CD4-positive, alpha-beta T cell treated with Interleukin-17A for 4 hours (primary cell): ENCODE data around the gene FOXM1.

Source experiments
- DNase-seq: peaks from one replicate; pipeline ENCODE4 v3.0.0-alpha.2; 2020; ENCODE audit warnings: mixed read lengths

The FOXM1 gene

GRCh38 chr12:2835691-2836403, 41.1 kb downstream of the FOXM1 start:
- no peak for DNase-seq

DNA sequence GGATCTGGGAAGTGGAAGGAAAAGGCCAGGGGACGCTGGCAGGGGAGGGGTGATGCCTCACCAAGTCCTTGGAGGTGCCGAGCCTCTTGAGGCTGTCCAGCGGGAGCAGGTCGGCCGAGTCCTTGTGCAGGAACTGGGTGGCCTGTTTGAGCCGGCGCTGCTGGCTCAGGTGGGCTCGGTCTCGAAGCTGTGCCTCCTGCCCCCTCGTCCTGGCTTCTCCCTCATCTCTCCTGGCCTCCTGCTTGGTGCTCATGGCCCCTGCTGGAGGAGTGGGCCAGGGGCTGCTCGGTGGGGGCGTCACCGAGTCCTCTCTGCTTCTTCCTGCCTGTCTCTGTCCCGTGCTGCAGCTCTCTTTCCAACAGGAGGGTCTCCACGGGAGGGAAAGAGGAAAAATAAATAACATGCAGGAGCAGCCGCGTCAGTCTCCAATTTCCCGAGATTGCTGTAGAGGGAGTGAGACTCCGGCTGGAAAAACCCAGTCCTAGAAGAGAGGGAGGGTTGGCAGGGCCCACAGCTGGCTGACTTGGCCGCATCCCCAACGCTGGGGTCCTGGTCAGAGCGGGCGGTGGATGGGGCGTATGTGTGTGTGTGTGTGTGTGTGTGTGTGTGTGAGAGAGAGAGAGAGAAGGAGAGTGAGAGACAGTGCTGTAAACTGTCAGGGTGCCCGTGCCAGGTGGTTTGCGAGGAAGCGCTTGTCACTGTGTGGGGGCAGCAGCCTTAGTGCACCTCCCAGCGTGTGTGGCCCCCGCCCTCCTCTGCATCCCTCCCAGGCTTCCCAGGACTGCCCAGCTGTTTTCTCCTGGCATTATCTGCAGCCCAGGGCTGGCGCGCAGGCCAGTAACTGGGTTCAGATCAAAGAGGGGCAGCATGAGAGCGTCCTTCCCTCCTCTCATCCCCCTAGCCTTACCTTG, 42.1 kb downstream of the FOXM1 start, which contains the start of gene NRIP2:
NRIP2 (minus strand) TSS at position 455 of the 911 bp plus-strand sequence; CDS start at position 403, 52 bp downstream.
- DNase-seq, result no peak

- no peak for DNase-seq
These were observed 43.2 kb downstream of the FOXM1 start for GRCh38 chr12:2833810-2834209.

DNA sequence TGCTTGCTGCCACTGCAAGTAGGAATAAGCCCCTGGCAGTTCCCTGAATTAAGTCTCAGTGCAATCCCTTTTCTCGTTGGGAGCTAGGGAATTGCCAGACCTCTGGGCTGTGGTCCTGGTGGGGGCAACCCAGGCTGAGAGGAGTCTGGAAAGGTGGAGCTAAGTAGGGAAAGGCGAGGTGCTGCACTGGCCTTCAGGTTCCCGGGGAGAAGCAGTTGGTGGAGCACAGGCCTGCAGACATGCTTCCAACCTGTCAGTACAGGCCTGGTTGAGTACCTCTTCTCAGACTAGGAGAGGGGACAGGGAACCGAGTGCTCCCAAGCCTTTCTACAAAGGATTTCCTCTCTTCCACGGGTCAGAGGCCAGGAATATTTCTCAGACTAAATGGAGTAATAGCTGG, 43.6 kb downstream of the FOXM1 start:
- no peak for DNase-seq

DNA sequence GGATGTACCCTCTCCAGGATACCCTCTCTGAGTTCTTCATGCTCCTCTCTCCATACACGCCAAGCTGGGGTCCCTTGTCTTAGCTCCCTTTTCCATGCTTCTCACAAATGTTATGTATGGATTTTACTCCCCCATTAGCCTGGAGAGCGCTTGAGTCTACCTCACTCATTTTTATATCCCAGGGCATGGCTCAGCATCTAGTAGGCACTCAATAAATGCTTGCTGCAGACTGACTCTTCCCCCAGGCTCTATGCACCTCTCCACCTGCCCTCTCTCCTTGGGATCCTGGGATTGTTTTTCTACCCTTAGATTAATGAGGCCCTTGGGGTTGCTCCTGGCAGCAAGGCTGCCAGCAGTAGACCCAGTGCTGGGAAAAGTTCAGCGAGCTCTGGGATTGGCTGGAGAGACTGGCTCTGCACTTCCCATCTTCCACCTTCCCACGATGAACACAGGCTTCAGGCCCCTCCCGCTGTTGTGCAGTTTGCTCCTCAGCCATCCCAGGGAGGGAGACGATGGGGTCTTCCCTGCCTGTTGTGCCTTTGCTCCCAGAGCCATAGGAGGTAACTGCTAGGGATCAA, 44.3 kb downstream of the FOXM1 start:
- DNase-seq, result no peak

DNA sequence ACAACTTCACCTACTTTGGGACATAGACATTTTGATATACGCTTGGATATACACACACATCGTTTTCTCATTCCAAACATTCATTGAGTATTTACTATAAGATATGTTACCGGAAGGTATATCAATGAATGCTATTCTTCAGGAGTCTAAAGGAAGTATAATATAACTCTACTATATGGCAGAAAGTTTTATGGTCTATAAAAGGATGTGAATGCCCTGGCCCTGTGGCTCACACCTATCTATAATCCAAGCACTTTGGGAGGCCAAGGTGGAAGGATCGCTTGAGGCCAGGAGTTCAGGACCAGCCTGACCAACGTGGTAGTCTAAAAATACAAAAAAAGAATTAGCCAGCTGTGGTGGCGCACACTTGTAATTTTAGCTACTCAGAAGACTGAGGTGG, 47.7 kb downstream of the FOXM1 start:
- no peak for DNase-seq

DNA sequence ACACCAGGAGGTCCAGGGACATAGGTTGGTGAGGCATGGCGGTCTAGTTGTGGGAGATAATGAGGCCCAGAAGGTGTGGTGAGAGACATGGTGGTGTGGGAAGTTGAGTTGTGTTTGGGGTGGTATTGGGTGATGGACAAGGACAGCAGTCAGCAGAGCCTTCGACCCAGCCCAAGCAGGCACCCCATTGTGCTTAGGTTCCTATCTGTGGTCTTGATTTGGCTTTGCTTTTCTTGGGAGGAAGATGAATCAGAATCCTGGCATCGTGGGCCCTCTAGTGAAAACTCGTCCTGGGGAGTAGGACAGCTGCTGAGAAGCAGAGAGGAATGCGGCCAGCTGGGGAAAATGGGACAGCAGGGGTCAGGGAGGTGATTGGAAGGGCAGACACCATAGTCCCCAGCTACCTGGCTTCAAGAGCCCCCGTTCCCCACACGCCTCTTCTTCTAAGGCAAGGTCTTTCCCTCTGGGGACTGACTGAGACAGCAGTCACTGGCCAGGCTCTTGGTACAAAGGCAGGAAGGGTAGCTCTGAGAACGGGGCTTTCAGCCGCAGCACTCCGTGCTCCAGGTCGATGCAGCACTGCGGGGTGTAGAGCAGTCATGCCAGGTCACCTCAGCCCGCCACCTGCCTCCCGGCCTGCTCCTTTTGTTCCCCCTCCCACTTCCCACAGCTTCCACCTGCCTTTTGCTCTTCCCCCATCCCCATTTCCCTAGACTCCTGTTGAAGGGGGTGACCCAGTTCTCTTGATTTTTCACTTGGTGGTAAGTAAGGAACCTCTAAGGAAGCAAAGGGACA, 50.1 kb downstream of the FOXM1 start:
- no peak for DNase-seq

GRCh38 chr12:2826036-2826435, 50.9 kb downstream of the FOXM1 start:
- no peak for DNase-seq

- no peak for DNase-seq
These were observed 51.8 kb downstream of the FOXM1 start for GRCh38 chr12:2825132-2825531.

- DNase-seq, result no peak
These were observed 52.4 kb downstream of the FOXM1 start for GRCh38 chr12:2824541-2824940.

- no peak for DNase-seq
These were observed 53.5 kb downstream of the FOXM1 start for GRCh38 chr12:2823483-2823882.

GRCh38 chr12:2820432-2820831, 56.5 kb downstream of the FOXM1 start:
- no peak for DNase-seq

DNA sequence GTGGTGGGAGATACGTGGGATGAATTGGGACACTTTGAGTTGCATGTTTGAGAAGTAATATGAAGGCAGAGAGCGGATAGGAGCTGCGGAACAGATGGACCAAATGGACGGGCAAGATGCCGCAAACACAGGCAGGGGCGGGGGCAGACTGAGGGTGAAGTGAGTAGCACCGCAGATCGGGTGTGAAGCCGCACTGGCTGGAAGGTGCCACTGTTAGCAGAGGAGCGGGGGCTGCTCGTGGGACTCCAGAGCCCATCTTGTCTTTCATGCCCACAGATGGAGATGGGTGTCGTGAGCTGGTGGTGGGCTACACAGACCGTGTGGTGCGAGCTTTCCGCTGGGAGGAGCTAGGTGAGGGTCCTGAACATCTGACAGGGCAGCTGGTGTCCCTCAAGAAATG, 57.2 kb downstream of the FOXM1 start:
- no peak for DNase-seq

- DNase-seq, result peak; percentile 64
These were observed 63.5 kb downstream of the FOXM1 start for GRCh38 chr12:2813214-2814185.

GRCh38 chr12:2812290-2813213, 64.4 kb downstream of the FOXM1 start, which contains the start of gene ITFG2:
Gene ITFG2 (plus strand): TSS chr12:2812668. CDS start chr12:2812761, 93 bp downstream.
- DNase-seq, result peak; percentile 98

- DNase-seq, result no peak
These were observed 65.2 kb downstream of the FOXM1 start for GRCh38 chr12:2811801-2812200.
